Choroid plexus epithelial cell (primary cell): ENCODE results near the gene RASGRP4.
"Not testable (repeated sequence)": the region's sequence is repeated elsewhere in the genome, so short reads cannot be mapped to it uniquely, and the experiment has no call there.

Experiments used
- DNase-seq: peaks from one replicate; pipeline ENCODE4 v3.0.0-alpha.2; 2010; ENCODE audit warnings: low read depth
- H3K4me3 ChIP-seq: 2 replicates; pipeline ENCODE4 v1.5.1; 2011; ENCODE audit warnings: low read depth, mild to moderate bottlenecking, control low read depth, low read length, moderate library complexity
- TF ChIP-seq, protein P1 (sequence below): conservative IDR thresholded peaks from 2 replicates; pipeline ENCODE4 v1.5.1; 2011; ENCODE audit warnings: low read depth, mild to moderate bottlenecking, control low read depth, inconsistent platforms, low read length, moderate library complexity

The RASGRP4 gene, protein sequence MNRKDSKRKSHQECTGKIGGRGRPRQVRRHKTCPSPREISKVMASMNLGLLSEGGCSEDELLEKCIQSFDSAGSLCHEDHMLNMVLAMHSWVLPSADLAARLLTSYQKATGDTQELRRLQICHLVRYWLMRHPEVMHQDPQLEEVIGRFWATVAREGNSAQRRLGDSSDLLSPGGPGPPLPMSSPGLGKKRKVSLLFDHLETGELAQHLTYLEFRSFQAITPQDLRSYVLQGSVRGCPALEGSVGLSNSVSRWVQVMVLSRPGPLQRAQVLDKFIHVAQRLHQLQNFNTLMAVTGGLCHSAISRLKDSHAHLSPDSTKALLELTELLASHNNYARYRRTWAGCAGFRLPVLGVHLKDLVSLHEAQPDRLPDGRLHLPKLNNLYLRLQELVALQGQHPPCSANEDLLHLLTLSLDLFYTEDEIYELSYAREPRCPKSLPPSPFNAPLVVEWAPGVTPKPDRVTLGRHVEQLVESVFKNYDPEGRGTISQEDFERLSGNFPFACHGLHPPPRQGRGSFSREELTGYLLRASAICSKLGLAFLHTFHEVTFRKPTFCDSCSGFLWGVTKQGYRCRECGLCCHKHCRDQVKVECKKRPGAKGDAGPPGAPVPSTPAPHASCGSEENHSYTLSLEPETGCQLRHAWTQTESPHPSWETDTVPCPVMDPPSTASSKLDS

GRCh38 chr19:38425810-38426466 lies at the start of gene RASGRP4:
TSS of gene RASGRP4 (minus strand) at chr19:38426219. CDS start at chr19:38426091, 128 bp downstream.
- no peak for DNase-seq

DNA sequence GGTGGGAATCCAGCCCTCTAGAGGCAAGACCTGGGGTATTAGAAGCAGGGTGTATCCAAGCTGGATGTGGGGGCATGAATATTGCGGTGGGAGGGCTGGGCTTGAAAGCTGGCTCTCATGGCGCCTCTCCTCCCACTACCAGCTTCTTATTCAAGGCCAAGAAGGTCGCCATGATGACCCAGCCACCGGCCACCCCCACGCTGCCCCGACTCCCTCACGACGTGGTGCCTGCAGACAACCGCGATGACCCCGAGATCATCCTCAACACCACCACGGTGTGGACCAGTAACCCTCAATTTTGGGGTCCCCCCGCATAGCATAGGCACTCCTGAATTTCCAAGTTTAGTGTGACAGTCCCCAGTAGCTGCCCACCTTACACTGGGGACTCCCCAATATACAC lies 49.2 kb upstream of the RASGRP4 start:
- DNase-seq, result no peak
- TF ChIP-seq, protein P1, sequence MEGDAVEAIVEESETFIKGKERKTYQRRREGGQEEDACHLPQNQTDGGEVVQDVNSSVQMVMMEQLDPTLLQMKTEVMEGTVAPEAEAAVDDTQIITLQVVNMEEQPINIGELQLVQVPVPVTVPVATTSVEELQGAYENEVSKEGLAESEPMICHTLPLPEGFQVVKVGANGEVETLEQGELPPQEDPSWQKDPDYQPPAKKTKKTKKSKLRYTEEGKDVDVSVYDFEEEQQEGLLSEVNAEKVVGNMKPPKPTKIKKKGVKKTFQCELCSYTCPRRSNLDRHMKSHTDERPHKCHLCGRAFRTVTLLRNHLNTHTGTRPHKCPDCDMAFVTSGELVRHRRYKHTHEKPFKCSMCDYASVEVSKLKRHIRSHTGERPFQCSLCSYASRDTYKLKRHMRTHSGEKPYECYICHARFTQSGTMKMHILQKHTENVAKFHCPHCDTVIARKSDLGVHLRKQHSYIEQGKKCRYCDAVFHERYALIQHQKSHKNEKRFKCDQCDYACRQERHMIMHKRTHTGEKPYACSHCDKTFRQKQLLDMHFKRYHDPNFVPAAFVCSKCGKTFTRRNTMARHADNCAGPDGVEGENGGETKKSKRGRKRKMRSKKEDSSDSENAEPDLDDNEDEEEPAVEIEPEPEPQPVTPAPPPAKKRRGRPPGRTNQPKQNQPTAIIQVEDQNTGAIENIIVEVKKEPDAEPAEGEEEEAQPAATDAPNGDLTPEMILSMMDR, result no peak
- H3K4me3 ChIP-seq, result no peak overlapping the region

More at GRCh38 chr19:38425810-38426466, at the start of gene RASGRP4:
- H3K4me3 ChIP-seq, result no peak within 1 kb of the TSS
- TF ChIP-seq, protein P1, result no peak

GRCh38 chr19:38473201-38473600 lies 47.2 kb upstream of the RASGRP4 start:
- no peak overlapping the region for H3K4me3 ChIP-seq
- TF ChIP-seq, protein P1, result no peak
- DNase-seq, result no peak

DNA sequence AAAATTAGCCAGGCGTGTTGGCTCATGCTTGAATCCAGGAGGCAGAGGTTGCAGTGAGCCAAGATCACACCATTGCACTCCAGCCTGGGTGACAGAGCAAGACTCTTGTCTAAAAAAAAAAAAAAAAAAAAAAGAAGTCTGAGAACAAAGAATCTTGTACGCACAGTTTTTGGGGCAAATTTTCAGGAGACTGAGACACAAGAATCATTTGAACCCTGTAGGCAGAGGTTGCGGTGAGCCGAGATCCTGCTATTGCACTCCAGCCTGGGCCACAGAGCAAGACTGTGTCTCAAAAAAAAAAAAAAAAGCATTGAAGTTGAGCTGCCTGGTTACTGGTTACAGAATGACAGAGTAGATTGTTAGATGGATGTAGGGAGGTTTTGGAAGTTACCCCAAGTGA lies 46.7 kb upstream of the RASGRP4 start:
- DNase-seq, H3K4me3 ChIP-seq: not testable (repeated sequence)

DNA sequence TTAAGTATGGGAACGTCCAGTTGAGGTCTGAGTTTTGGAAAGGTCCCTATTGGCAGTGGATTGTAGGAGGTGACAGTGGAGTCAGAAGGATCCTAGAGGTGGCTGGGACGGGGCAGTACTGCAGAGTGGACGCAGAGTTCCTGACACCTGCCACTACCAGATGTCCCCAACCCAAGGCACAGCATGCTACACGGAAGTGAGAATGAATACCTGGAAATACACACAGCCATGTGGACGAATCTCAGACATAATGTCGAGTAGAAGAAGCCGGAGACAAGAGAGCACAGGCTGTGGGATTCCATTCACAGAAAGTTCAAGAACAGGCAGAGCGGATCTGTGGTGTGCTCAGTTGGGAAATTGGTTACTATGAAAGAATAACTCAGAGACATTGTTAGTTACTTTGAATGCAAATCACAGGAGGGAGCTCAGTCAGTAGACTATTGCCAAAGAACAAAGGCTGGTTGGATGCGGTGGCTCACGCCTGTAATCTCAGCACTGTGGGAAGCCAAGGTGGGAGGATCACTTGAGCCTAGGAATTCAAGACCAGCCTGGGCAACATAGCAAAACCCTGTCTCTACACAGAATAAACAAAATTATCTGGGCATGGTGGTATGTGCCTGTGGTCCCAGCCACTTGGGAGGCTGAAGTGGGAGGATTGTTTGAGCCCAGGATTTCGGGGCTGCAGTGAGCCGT lies 44.9 kb upstream of the RASGRP4 start:
- no peak overlapping the region for H3K4me3 ChIP-seq
- no peak for DNase-seq

DNA sequence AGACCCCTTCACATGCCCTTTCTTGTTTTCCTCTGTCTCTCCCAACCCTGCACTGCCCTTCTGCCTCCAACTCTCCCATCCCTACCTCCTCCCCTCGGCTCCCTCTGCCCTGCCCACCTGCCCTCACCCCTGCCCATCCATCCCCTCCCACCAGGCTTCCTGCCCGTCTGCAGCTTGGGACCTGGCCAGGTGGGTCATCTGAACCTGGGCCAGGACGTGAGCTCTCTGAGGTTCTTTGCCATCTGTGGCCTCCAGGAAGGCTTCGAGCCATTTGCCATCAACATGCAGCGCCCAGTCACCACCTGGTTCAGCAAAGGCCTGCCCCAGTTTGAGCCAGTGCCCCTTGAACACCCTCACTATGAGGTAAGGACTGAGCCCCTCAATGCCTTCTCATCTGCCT lies 43.1 kb upstream of the RASGRP4 start:
- DNase-seq, result no peak
- H3K4me3 ChIP-seq, result no peak overlapping the region
- TF ChIP-seq, protein P1, result no peak

More for the DNA sequence above, 44.9 kb upstream of the RASGRP4 start:
- TF ChIP-seq, protein P1, result no peak
